HG02981 (cell line): ENCODE data around the gene DIAPH3.

Experiments
- ATAC-seq: cut with Tn5 transposase; IDR thresholded peaks from one replicate; pipeline ENCODE4 v1.9.1; 2021; ENCODE audit warnings: mild to moderate bottlenecking, moderate library complexity; ENCODE audit not compliant: unreplicated experiment

DIAPH3 gene

GRCh38 chr13:59643906-59644626 is 519.7 kb downstream of the DIAPH3 start:
- ATAC-seq: no peak

GRCh38 chr13:59643364-59643841 is 520.3 kb downstream of the DIAPH3 start:
- ATAC-seq: no peak

GRCh38 chr13:59641817-59642216 is 521.9 kb downstream of the DIAPH3 start:
- ATAC-seq: no peak

- ATAC-seq: no peak
Measured at GRCh38 chr13:59641261-59641660, 522.5 kb downstream of the DIAPH3 start.

- no peak for ATAC-seq
Measured at GRCh38 chr13:59638404-59638803, 525.3 kb downstream of the DIAPH3 start.

DNA sequence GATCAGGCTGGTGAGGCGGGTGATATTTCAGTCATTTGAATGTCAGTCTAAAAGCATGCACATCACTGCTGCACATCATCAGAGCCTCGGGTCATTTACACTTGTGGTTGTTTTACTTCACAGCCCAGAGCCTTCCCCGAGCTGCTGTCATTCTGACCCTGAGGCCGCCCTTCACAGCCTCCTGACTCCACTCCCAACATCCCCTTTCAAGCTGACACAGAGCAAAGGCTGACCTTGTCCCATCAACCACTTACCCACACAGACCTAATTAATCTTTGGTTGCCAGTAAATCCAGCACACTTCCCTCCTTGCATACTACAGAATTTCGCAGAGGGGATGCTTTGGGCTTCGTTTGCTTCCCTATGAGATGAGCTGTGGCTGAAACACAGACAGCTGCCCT is 528.1 kb downstream of the DIAPH3 start:
- ATAC-seq: no peak

GRCh38 chr13:59633290-59633689 is 530.4 kb downstream of the DIAPH3 start:
- no peak for ATAC-seq

GRCh38 chr13:59631271-59631670 is 532.5 kb downstream of the DIAPH3 start:
- no peak for ATAC-seq

DNA sequence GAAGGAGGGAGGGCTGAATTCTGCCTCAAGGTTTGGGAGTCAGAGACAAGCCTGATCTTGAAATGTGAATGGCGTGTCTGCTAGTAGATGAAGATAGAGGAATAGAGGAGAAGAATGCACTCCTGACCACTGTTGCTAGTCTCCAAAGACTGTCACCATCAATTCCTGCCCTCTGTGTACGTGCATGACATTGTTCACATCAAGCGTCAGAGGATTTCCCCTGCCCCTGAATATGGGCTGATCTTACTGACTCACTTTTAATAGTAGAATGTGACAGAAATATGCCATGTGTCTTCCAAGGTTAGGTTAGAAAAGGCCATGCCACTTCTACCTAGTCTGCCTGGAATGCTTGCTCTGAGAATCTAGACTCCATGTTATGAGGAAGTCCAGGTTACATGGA is 538.6 kb downstream of the DIAPH3 start:
- no peak for ATAC-seq

DNA sequence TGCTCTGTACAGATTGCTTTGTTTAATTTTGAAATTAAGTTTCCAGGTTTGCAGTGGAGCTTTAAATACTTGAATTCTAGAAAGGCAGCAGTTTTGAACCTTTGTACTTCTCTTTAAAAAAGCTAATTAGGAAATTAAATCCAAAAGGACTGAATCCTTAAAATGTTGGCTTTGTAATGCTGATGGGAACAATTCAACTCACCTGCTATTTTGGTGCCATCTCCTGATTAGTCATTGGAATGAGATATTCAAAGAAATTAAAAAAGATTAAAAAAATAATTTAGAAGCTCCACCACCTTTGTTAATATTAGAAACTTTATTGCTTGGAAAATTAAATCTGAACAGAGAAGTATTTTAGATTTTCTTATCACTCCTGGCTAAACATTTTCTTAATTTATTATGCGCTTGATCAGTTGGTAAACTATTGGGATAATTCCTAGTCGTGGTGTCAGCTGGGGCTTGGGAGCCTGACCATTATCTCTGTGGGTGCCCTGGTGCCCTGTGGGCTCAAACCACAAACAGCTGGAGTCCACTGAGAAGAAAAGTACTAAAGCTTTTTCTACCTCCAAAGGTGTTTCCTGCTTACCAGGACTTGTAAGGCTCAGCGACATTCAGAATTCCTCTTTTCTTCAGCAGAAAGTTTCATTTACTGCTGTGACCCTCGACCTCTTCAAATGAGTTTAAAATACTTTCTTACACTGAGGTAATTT is 540.4 kb downstream of the DIAPH3 start:
- ATAC-seq: no peak

- ATAC-seq: no peak
Measured at GRCh38 chr13:59621773-59622172, 542.0 kb downstream of the DIAPH3 start.
